HG02642 (cell line): ENCODE data around the gene PDZD11.
"Not testable (repeated sequence)": the region's sequence is repeated elsewhere in the genome, so short reads cannot be mapped to it uniquely, and the experiment has no call there.

ENCODE experiments used
- ATAC-seq: cut with Tn5 transposase; IDR thresholded peaks from one replicate; pipeline ENCODE4 v1.9.1; 2021; ENCODE audit warnings: mild to moderate bottlenecking; ENCODE audit not compliant: unreplicated experiment, poor library complexity

Gene PDZD11

DNA sequence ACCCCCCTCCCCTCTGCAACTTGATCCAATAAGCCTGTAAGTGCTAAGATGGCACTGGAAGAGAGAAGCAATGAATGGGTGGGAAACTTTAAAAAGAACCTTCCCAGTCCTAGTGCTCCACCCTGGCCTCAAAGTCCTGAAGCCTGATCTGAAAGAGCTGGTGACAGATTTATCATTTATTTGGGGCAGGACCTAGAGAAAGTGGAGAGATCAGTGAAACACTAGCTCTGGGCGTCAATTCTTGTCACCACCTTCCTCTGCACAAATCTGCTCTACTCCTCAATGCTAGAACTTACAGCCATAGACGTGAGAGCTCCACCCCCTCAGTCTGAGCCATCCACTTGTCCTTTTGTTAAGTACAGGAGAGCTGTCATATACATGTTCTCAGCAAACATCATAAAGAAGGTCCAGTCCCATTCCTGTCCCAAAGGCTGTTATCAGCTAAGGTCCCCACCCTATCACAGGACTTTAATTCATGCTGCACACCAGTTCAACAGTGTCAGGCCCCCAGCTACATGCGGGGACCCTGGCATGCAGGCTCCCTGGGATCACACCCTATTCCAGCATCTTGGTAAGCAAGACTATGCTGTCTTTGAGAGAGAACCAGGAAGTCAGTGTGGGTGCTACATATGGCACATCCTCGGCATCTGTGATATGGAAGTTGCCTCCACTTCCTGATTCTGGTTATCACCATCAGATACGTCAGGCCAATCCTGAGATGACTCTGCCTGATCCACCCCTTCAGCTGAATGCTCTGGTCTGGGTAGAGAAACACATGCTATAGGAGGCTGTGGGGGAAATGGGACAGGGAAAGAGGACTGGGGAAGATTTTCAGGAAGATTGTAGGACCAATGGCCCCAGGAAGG lies 32.1 kb downstream of the PDZD11 start:
- no peak for ATAC-seq

DNA sequence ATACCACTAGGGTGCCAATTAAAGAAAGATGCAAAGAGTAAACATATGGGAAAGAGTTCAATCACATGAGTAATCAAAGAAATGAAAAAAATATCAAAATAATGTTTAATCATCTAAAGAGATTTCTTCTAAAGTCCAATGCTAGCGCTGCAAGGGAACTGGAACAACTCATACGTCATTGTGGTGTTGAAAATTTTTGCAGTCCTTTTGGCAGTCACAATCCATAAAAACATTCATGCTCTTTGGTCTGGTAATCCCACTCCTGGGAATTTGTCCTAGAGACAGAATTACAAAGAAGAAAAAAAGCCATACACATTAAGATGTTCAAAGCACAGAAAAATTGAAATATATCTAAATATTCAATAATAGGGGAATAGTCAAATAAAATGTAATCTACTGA lies 34.3 kb downstream of the PDZD11 start:
- ATAC-seq, result no peak

DNA sequence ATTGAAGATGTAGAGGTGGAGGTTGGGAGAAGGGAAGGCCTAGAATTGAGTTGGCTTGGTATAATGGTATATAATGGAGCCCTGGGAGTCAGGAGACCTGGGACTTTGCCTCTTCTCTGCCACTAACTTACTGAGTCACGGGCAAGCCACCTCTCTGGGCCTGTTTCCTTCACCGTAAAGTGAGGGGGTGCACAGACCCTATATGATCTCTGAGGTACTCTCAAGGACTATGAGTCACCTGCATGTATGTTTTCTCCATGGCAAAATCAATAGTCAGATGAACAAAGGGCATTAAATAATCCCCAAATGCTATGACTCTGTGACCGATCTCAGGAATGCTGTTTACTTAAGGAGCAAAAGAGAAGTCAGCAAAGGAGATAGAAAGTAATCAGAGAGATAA lies 34.8 kb downstream of the PDZD11 start:
- ATAC-seq, result no peak

DNA sequence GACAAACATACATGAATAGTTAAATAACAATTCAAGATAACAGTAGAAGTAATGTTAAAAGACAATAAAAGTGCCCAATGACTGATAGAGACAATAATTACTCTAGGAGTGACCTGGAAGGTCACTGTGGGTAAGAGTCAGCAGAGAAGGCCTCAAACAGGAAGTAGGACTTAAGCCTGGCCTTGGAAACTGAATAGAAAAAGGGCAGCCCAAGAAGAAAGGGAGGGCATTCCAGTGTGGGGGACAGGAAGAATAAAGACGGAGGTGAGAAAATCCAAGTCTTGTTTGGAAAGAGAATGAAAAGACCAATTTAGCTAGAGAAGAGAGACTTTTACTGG lies 35.7 kb downstream of the PDZD11 start:
- ATAC-seq, result no peak

DNA sequence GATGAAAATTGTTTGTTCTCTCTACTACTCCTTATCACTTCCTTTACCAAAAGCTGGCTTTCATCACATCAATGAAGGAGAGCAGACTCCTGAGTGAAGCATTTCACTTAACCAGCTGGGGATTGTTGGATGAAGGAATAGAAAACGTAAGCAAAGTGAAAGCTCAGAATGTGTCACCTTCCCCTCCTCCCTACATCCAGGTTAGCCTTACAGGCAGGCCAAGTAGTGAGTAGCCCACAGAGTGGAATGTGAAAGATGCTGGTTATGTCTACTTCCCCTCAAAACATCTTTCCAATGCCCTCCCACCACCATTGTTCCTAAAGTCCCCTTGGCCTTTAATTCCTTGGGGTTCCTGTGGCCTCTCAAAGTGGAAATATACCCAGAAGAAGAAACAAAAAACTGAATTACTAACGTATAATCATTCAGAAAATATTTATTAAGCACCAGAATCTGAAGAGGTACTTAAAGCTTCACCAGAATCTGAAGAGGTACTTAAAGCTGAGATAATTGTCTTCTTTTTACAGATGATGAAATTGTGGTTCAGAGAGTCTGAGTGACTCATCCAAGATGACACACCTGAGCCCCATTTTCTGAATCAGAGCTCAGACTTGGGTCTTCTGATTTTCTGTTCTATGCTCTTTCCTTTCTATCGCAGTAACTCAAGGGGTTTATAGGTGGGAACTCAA lies 36.2 kb downstream of the PDZD11 start:
- no peak for ATAC-seq

DNA sequence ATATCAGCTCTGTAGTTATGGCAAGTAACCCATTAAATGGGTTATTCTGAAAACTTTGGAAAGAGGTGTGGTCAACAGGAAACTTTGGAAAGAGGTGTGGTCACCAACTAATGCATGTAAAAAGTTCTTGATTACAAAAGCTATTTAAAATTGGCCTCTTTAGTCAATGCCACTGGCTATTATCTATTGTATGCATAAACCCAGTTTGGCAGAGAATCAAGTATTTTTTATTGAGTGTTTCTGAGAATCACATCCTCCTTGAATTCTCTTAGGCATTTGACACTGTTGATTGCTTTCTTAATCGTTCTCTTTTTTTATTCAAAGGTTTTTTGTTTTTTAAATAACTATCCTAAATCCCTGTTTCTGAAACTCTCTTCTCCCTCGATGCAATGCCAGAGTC lies 37.2 kb downstream of the PDZD11 start:
- ATAC-seq, result no peak

DNA sequence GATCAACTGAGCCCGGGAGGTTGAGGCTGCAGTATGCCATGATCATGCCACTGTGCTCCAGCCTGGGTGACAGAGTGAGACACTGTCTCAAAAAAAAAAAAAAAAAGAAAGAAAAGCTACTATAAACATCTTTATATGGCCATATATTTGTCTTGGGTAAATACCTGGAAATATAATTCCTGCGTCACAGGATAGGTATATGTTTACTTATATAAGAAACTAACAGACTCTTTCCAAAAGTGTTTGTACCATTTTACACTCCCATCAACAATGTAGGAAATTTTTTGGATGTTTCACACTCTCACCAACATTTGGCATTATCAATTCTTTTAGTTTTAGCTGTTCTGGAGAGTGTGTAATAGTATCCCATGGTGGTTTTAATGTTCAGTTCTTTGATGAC lies 42.5 kb downstream of the PDZD11 start:
- ATAC-seq, result no peak

DNA sequence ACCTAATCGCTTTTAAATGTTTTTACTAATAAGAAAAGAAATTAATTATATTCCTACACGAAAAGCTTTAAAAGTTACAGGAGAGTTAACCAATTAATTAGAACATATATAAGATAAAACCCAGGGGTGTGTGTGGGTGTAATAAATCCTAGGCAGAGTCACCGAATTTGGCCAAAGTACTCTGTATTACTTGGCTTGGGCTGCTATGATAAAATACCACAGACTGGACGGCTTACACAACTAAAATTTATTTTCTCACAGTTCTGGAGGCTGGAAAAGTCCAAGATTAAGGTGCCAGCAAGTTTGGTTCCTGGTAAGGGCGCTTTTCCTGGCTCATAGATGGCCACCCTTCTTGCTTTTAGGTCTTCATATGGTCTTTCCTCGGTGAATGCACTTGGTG lies 44.8 kb downstream of the PDZD11 start:
- no peak for ATAC-seq

DNA sequence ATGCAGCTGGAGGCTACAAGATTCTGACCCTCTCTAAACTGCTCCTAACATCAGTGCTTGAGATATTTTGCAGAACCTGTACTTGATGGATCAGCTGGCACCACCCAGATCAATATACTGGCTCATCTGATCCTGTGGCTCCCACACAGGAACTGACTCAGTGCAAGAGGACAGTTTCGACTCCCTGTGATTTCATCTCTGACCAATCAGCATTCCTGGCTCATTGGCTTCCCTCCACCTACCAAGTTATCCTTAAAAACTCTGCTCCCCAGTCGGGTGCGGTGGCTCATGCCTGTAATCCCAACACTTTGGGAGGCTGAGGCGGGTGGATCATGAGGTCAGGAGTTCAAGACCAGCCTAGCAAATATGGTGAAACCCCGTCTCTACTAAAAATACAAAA lies 46.1 kb downstream of the PDZD11 start:
- not testable (repeated sequence) for ATAC-seq

DNA sequence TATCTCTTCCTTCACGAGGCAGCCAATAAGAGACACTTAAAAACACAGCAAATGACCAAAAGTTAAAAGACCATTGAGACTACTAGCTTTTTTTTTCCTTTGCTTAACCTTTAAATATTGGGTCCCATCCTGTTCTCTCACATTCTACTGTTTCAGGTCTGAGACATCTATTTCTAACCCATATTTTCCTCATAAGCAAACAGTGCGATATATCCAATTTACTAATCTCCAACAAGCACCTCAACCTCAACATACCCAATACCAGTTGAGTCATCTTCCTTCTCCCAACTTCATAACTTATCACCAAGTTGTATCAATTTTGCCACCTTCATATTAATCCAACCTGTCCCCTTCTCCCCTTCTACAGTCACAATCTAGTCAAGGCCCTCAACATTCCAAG lies 48.2 kb downstream of the PDZD11 start:
- no peak for ATAC-seq

DNA sequence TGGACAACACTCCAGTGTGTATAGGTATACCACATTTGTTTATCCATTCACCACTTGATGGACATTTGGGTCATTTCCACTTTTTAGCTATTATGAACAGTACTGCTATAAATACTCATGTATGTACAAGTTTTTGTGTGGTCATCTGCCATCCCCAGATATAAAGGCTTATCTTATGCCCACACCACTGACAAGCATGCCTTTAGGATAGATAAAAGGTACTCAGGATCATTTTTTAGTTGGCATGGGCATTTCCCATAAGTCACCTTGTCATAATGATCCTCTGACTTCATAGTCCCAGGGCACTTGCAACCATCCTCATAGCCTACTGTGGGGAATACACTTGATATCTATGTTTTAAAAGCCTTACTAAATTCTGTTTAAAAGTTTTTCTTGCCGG lies 49.0 kb downstream of the PDZD11 start:
- no peak for ATAC-seq
